Stimulated activated CD4-positive, alpha-beta T cell treated with anti-CD3 and anti-CD28 coated beads, Interleukin-12 subunit alpha, Interleukin-12 subunit beta, amount 100 ng/mL, for 24 hours (primary cell): ENCODE measurements around the gene GPR180.

Experiments used
- DNase-seq, 2 experiments: peaks; one replicate each; pipeline ENCODE4 v3.0.0-alpha.2; 2020; ENCODE audit warnings: low read depth in 2 of 2

GPR180 gene

DNA sequence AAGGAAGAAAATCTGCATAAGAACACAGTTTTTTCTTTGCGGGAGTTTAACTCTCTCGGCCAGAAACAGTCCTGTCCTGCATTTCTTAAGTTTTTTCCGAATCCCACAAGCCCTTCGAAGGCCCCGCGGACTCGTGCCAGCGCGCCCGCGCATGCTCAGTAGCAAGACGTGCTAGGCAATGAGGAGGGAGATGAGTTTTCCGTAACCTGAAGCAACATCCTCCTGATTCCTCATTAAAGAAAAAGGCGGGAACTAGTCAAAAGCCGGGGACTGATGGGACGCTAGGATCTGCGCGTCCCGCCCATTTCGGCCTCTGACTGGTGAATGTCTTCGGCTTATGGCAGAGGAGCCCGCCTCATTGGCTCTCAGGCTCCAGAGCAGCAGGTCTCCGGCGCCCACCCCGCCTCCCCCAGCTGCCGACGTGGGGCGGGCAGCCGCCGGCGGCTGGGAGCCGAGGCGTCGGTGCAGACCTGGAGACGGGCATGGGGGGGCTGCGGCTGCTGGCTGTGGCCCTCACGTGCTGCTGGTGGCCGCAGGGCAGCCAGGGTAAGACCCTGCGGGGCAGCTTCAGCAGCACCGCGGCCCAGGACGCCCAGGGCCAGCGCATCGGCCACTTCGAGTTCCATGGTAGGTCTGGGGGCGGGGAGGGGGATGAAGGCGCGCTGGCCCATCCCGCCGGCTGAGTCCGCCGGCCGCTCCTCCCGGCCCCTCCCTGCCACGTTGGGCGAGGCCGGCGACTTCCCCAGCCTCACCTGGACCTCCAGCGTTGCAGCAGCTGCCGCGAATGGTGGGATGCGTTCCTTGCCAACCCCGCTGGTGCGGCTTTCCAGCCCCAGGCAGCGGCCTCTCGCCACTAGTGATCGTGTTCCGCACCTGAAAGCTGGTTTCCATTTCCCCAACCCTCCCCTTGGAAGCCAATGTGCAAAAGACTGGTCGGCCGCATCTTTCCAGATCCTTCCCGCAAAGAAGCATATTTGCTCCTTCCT is at the start of gene GPR180:
Gene GPR180, plus strand, starts transcription at position 412 of the 986 bp plus-strand sequence. Its CDS starts 71 bp downstream, at position 483.
- DNase-seq = peak; percentile 77 to 88

DNA sequence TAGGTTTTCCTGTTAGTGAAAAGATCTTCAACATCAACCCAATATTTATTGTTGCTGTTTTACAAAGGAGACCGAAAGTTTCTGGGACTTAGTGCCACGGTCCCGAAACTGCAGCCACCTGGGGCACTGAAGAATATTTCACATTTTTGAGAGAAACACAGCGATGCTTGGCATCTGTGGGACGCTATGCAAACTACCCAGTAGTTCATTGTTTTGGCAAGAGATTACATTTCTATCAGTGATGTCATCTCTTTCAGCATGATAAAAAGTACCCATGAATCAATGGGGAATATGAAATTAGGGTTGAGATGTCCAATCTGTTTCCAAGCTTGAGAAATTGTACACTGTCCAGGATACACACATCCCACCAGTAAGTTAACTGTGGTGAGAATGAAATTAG is 49.6 kb upstream of the GPR180 start:
- no peak for DNase-seq

DNA sequence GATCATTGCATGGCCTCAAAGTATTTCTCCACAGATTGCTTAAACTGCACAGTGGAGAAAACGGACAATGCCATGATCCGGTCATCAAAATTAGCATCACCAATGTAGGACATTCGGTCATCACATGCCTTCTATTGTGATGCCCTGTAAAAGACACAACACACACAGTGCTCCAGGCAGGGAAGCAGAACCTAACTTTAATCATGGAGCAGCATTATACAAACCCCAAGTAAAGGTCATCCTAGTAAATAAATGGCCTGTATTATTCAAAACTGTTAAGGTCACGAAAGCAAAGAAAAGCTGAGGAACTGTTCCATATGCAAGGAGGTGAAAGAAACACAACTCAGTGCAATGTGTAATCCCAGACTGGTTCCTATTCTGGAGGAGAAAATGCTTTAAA is 47.9 kb upstream of the GPR180 start:
- DNase-seq = no peak

DNA sequence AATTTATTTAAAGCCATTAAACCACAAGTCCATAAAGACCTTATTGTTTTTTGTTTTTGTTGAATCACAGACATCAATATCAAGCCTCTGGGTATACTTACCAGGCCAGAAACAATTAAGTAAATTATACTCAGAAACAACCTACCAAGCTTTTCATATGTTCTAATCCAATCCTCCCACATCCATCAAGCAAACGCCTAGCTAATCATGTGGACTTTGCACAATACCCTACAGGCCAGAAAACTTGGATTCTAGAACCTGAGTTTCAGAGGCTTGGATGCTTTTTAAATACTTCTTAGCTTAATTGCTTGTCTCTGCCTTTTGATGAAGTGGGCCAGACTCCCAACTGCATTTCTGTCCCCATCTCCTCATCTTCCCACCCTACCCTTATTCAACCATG is 45.6 kb upstream of the GPR180 start:
- no peak for DNase-seq

DNA sequence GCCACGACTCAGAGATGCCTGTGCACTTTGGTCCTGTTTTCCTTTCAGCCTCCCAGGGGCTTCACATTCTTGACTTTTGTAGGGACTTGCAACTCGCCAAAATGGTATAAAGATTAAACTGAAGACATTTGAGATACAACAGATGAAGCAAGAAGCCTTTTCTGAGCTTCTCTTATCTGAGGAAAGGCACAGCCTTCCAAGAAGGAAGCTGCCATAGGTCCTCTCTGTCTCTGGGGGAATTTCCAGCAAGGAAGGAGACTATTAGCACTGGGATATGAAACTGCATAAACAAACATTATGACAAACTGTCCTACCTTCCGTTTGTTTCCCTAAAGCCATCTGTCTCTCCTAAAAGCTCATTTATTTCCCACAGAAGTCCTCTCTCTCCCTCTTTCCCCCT is 45.0 kb upstream of the GPR180 start:
- DNase-seq = no peak

DNA sequence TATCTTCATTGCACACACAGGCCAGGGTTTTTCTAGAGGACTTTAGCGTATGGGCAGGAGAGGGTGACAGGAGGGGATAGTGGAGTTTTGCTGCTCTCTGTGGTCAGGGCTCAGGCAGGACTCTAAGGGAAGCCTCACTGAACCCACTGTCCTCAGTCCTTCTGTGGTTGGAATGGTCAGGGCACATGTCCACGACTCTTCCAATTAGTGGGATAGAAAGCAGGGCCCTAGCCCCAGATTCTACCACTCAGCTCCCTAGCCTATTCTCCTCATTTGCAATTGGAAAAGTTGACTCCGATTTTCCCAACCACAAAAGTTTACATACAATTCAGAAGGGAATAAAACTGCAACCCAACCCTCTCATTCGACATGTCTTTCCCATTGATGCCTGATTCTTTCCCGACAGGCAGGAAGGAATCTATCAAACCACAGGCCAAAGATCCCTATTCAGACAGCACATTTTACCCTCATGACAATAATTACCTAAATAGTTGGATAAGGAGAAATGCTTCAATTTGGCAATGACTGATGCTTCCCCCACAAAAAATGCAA is 43.9 kb upstream of the GPR180 start:
- no peak for DNase-seq

DNA sequence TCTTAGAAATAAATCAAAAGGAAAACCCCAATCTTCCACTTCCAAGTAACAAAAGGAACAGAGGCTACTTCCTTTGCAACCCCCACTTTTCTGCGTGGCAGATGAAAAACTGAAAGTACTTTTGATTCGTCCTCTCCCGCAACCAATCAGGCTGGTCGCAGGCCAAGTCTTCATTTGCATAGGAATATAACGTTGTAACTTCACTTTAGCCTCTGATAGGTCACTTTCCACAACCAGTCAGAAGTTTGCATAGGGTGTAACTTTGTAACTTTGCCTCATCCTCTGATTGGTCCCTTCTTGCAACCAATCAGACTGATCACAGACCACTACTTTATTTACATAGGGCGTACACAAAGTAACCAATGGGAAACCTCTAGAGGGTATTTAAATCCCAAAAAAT is 42.9 kb upstream of the GPR180 start:
- no peak for DNase-seq

DNA sequence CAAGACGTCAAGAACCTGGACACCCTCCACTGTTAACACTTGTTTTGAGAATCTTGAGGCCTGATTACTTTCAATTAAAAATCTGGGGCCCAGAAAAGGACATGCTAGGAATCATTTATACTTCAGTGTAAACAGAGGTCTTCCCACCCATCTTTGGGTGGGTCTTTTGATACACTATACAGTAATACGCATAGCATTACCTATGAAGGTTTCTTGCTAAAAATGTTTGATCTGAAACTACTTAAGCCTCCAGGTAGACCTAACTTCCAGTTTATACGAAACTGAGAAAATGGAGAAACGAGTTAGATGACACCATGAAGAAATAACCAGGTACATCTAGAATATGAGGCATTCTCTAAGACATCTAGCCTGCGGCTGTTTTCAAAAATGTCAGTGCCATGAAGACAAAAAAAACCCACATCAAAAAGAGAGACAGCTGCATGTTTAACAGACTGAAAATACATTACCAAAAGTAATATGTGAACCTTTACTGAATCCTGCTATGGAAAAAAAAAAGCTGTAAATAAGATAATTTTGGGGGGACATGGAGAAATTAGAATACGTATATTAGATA is 42.3 kb upstream of the GPR180 start:
- no peak for DNase-seq

DNA sequence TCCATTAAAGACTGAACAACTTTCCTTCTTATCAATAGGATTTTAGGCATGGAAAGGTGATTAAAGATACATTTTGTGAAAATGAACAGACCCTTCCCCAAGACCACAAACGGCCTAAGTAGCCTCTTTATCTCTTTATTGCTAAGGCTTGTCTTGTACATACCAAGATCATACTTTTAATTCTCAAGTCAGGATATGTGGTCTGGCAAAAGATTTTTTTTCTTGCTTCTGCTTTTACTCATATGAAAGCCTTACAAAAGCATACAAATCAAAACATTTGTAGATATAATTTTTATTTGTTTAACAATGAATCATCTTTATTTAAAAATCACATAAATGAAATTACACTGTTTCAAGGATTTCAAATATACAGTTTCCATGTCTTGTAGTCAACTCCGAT is 41.5 kb upstream of the GPR180 start:
- DNase-seq = no peak

DNA sequence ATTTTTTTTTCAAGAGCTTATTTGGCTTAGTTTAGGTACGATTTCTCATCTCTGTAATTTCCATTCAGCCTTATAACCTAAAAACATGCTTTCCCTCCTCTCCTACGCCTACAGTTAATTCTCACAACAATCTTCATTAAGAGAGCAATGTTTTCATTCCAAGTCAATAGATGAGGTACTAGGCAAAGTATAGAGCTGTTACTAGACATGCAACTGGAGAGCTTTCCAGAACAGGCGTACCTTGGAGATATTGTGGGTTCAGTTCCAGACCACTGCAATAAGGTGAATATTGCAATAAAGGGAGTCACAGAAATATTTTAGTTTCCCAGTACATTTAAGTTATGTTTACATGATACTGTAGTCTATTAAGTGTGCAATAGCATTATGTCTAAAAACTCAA is 40.5 kb upstream of the GPR180 start:
- DNase-seq = no peak

DNA sequence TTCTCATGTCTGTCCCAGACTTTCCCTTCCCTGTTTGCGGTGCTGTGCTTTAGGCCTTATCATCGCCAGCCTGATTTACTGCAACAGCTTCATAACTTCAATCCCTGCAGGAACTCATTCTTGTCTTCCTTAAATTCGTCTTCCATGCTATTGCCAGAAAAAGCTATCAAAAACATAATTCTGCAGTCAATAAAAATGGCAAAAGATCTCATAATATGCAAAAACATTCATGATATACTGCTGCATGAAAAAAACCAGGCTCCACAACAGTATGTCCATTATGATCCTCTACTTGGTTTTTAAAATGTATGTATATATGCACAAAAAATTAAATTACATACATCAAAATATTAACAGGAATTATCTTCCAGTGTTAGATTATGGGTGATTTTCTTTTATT is 34.1 kb upstream of the GPR180 start:
- no peak for DNase-seq

DNA sequence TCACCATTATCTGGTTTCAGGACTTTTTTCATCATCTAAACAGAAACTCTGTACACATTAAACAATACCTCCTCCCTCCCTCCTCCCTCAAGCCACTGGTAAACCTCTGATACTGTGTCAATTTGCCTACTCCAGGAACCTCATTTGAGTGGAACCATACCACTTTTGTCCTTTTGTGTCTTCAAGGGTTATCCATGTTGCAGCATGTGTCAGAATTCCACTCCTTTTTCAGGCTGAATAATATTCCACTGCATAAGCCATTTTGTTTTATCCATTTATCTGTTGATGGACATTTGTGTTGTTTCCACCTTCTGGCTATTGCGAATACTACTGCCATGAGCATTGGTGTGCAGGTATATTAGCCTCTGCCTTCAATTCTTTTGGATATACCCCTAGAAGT is 33.2 kb upstream of the GPR180 start:
- no peak for DNase-seq

DNA sequence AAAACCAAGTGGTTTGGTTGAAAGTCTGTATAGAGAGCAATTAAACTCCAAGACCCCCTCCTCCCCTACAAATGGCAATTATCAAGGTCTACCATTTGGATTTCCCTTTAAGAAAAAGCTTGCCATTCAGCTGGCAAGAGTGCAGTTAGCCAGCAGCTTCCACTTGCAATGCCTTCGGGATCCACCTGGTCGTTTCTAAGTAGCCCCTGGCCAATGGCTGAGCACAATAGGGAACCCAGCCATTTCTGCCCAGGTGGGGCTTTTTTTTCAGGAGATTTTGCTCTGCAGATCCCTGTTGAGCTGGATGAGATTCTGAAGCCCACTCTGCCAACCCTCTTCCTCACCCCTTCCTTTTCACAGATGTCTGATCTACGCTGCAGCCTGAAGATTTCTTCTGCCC is 32.0 kb upstream of the GPR180 start:
- DNase-seq = no peak

DNA sequence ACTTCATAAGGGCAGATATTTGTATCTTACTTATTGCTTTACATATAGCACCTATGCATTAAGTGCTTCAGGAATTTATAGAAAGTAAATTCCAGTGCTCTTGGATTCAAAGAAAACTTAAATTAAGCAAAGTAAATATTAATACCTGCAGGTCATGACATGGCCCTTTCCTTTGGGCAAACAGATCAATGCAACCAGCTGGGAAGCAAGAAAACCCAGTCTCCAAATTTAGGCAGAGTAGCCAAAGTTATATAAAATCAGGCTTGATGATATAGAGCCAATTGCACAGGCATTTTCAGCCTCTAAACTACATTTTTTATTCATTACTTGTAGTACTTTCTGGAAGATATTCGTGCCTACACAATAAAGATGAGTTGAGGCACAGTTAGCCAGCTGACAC is 22.6 kb upstream of the GPR180 start:
- DNase-seq = no peak

DNA sequence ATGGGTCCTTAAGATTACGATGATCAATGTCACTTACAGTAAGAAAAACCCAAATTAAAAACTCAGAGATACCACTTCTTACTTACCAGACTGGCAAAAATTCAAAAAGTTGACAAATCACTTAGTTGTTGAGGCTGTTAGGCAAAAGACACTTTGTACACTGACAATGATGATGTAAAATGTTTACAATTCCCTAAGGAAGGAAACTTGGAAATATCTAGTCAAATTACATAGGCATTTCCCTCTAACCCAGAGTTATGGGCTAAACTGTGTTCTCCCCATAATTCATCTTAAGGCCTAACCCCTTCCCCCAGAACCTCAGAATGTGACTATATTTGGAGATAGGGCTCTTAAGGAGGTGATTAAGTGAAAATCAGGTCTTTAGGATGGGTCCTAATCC is 17.7 kb upstream of the GPR180 start:
- no peak for DNase-seq

DNA sequence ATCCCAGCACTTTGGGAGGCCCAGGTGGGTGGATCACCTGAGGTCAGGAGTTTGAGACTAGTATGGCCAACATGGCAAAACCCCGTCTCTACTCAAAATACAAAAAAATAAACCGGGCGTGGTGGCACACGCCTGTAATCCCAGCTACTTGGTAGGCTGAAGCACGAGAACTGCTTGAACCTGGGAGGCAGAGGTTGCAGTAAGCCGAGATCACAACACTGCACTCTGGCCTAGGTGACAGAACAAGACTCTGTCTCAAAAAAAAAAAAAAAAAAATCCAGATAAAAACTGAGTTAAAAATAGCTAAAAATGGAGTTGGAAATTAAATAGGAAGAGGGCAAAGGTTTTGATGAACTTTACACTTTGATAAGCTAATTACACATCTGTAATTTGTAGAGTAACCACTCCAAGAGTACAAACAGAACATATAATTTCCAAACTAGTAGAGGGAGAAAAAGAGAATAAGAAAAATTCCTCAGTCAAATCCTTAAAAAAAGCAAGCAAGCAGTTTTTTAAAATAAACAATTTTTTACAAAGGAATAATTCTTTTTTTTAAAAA is 16.0 kb upstream of the GPR180 start:
- no peak for DNase-seq

DNA sequence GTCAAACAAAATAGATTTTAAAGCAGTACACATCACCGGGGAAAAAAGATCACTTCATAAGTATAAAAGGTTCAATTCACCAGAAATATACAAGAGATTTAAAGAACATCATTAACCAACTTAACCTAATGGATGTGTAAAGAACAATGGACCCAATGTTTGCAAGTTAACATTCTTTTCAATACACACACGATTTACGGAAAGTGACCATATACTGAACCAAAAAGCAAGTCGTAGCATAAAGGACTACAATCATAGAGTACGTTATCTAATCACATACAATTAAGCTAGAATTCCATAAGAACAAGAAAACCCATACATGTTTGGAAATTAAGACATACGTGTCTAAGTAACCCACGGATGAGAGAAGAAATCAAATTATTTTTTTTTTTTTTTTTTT is 15.3 kb upstream of the GPR180 start:
- DNase-seq = no peak

DNA sequence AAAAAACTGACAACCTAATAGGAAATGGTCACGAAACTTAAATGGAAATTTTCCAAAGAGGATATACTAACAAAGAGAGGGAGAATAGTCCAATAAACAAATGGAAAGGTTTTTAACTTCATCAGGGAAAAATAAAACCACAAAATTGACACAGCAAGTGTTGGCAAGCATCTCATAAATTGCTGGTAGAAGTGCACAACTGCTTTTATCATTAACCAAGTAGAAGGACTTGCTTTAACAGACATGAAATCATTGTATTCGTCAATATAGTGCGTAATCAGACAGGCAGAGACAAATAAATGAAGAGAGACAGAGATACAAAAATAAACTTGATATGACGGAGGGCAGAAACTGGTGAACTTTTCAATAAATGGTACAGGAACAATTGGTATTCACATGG is 13.1 kb upstream of the GPR180 start:
- no peak for DNase-seq

DNA sequence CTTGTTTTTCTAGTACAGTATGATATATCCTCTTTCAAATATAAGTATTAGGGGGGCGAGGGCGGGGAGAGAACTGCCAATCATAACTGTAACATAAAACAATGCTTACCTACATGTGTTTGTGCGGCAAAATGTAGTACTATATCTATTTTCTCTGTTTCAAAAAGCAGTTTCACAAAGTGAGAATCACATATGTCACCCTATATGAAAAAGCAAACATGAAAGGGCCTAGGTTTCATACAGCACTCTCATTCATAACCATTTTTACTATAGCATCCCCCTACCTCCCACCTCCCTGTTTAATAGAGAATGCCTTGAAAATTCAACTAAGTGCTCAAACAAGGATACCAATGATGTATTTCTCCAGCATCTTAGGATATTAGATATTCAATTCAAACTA is 10.9 kb upstream of the GPR180 start:
- no peak for DNase-seq

DNA sequence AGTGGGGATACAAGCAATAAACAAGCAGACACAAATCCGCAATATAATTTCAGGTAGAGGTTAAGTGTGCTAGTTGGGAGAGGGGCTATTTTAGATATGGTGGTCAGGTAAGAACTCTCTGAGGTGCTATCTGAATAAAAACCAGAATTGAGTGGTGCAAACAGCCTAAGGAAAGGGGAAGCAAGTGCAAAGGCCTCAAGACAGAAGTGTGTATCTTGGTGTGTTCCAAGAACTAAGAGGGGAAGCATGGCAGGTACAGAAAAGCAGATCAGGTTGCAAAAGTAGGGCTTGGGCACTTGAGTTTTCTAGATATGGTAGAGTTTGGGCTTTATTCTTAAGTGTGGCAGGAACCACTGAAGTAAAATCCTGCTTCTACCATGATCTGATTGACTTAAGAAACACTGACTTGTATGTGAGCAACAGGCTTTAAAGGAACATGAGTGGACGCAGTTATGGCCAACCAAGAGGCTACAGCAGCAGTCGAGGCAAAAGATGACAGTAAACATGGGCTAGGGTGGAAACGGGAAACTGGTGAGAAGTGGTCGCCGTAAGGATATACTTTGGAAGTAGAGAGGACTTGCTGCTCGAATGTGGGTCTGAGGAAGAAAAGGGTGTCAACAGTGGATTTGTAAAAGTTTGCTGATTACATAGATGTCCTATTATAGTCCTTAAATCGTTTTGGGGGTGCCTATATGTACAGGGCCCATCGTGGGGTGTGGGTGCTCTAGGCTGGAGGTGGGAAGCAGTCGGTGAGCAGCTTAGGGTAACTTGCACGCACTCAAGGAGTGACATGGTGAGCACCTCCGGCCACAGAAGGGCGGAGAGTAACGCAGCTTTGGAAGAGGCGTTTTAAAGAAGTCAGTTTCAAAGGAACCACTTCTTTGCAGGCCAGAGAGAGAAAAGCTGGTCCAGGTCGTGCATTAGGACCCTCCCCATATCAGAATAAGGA is 6.4 kb upstream of the GPR180 start:
- DNase-seq = peak in 1 of 2 experiments; percentile 12

DNA sequence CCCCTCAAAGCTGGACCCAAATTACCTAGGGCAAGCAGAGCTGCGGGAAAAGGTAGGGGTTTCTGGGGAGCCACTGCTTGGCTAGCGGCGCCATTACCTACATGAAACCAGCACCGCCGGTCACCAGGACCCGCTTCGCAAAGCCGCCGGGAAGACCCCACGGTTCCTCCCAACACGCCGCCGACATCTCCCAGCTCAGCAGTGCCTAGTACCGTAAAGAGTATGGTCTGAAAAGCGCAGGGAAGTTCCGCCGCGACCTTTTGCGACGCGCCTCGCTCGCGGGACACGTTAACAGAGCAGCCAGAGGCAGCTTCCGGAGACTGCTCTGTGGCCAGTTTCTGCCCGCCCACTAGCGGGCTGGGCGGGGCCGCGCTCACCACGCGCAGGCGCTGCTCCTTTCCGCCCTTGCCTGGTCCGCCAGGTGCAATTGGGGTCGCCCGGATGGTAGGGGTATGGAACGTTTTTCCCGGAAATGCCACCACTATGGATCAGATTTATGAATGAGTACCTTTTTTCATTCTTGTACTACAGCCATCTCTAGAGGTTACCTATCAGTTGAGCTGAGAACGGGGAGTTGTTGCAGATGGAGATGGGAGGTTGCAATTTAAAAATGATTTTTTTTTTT is 5.6 kb upstream of the GPR180 start, which contains the start of gene TGDS:
Gene TGDS, minus strand, starts transcription at position 203 of the 625 bp plus-strand sequence. Its CDS starts 16 bp downstream, at position 187.
- peak; percentile 78 to 79 for DNase-seq
